Astrocyte (in vitro differentiated cells and primary cell): ENCODE results near the gene IMMP2L. TPM values are rescaled to one million over a fixed set of nuclear protein-coding genes. Genes with fewer than 3 reads are reported as not detected.

Experiments used
- DNase-seq: peaks from one replicate; pipeline ENCODE4 v3.0.0-alpha.2; 2010; ENCODE audit warnings: low read depth
- FAIRE-seq: peaks from 2 replicates; lab custom pipeline; 2011; peaks lifted over from hg19 to GRCh38; lab: Jason Lieb, UNC
- H2AFZ ChIP-seq: 2 replicates; pipeline ENCODE4 v1.6.0; 2012; ENCODE audit warnings: low read depth, low read length, inconsistent platforms
- H3K27ac ChIP-seq: 2 replicates; pipeline ENCODE4 v1.5.1; 2011; ENCODE audit warnings: low read depth, low read length, inconsistent platforms
- H3K27me3 ChIP-seq: 2 replicates; pipeline ENCODE4 v1.6.0; 2011; ENCODE audit warnings: low read length, inconsistent platforms; ENCODE audit not compliant: insufficient read depth
- H3K36me3 ChIP-seq: 2 replicates; pipeline ENCODE4 v1.5.1; 2011; ENCODE audit warnings: low read length, inconsistent platforms; ENCODE audit not compliant: insufficient read depth
- H3K4me1 ChIP-seq: 2 replicates; pipeline ENCODE4 v1.5.1; 2011; ENCODE audit warnings: low read length, inconsistent platforms; ENCODE audit not compliant: insufficient read depth
- H3K4me2 ChIP-seq: 2 replicates; pipeline ENCODE4 v1.6.0; 2012; ENCODE audit warnings: low read length, inconsistent platforms
- H3K4me3 ChIP-seq: 2 replicates; pipeline ENCODE4 v1.5.1; 2011; ENCODE audit warnings: low read depth, mild to moderate bottlenecking, low read length, inconsistent platforms; ENCODE audit not compliant: insufficient read depth
- H3K79me2 ChIP-seq: 2 replicates; pipeline ENCODE4 v1.6.0; 2012; ENCODE audit warnings: mild to moderate bottlenecking, low read length, inconsistent platforms; ENCODE audit not compliant: insufficient read depth
- H3K9ac ChIP-seq: 2 replicates; pipeline ENCODE4 v1.6.0; 2012; ENCODE audit warnings: mild to moderate bottlenecking, low read length, inconsistent platforms
- H3K9me3 ChIP-seq: 2 replicates; pipeline ENCODE4 v1.5.1; 2012; ENCODE audit warnings: low read depth, mild to moderate bottlenecking, low read length, inconsistent platforms; ENCODE audit not compliant: insufficient read depth
- H4K20me1 ChIP-seq: 2 replicates; pipeline ENCODE4 v1.6.0; 2012; ENCODE audit warnings: low read length, inconsistent platforms; ENCODE audit not compliant: insufficient read depth
- H3K27ac Mint-ChIP-seq: one replicate; pipeline ENCODE4 v1.8.0; 2021; ENCODE audit warnings: mild to moderate bottlenecking, mixed read lengths; ENCODE audit not compliant: unreplicated experiment
- H3K27me3 Mint-ChIP-seq: one replicate; pipeline ENCODE4 v1.8.0; 2021; ENCODE audit warnings: low read depth, mixed read lengths; ENCODE audit not compliant: unreplicated experiment
- H3K36me3 Mint-ChIP-seq: one replicate; pipeline ENCODE4 v1.8.0; 2021; ENCODE audit warnings: low read depth, mixed read lengths; ENCODE audit not compliant: unreplicated experiment
- H3K4me1 Mint-ChIP-seq: one replicate; pipeline ENCODE4 v1.8.0; 2021; ENCODE audit warnings: low read depth, mixed read lengths; ENCODE audit not compliant: unreplicated experiment
- H3K4me3 Mint-ChIP-seq: one replicate; pipeline ENCODE4 v1.8.0; 2021; ENCODE audit warnings: mild to moderate bottlenecking, moderate library complexity, mixed read lengths; ENCODE audit not compliant: unreplicated experiment
- H3K9me3 Mint-ChIP-seq: one replicate; pipeline ENCODE4 v1.8.0; 2021; ENCODE audit warnings: mild to moderate bottlenecking, mixed read lengths; ENCODE audit not compliant: unreplicated experiment
- EZH2 ChIP-seq: IDR thresholded peaks from 2 replicates; pipeline ENCODE4 v1.6.1; 2012; ENCODE audit warnings: mild to moderate bottlenecking, low read length, inconsistent platforms; ENCODE audit not compliant: insufficient read depth
- total RNA-seq: library from RNA; stranded (reverse); gene quantifications from 2 replicates; pipeline ENCODE4 v1.2.1, GENCODE V29; 2021
- TF ChIP-seq, protein P1 (sequence below): IDR thresholded peaks from 2 replicates; pipeline ENCODE4 v1.5.1; 2011; ENCODE audit warnings: low read depth, mild to moderate bottlenecking, inconsistent platforms, low read length, moderate library complexity; ENCODE audit not compliant: insufficient read depth

The IMMP2L gene
- total RNA-seq, 1 donor from 2014 or later = 13.8 TPM

DNA sequence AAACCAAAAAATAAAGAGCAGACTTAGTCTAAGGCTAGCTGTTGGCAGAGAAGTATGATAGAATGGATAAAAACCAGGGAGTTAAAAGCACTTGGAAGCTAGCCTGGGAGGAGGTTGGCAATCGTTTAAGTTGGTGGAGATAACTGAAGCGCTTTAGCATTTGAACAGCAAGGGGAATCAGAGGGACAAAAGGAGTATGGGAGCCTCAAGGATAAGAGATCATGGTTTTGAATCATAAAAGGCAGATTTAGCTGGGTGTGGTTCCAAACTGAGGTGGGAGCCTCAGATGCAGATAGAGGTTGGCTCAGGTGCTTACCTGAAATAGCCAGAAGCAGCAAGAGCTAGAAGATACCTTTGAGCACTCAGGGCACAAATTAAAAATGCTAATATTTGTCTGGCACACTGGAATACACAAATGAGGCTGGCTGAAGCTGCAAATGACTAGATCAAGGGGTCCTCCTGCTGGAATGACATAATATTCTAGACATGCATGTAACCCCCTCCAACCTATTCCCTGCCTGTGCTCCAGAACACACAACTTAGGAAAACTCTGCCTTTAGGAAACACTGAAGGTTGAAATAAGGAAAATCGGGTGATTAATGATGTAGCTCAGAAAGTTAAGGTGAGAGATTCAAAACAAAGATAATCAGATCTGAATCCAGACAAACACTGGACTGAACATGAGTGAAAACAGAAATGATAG, 843.6 kb downstream of the IMMP2L start:
- Histone ChIP-seq H3K79me2 (no peaks in the 10 kb centered on the region), H3K36me3 (no peaks in the 10 kb centered on the region), H4K20me1 (no peaks in the 10 kb centered on the region), H3K9me3 (no peaks in the 10 kb centered on the region), H3K9ac (no peak overlapping the region), H3K27ac (no peak overlapping the region), H3K27me3 (no peaks in the 10 kb centered on the region), H2AFZ (no peak overlapping the region), H3K4me1 (no peaks in the 10 kb centered on the region), H3K4me3 (no peak overlapping the region), H3K4me2 (no peak overlapping the region)
- Mint-ChIP-seq H3K27ac (no peak overlapping the region), H3K9me3 (no peaks in the 10 kb centered on the region), H3K36me3 (no peaks in the 10 kb centered on the region), H3K4me3 (no peak overlapping the region), H3K4me1 (no peaks in the 10 kb centered on the region), H3K27me3 (no peaks in the 10 kb centered on the region)
- TF ChIP-seq, protein P1, sequence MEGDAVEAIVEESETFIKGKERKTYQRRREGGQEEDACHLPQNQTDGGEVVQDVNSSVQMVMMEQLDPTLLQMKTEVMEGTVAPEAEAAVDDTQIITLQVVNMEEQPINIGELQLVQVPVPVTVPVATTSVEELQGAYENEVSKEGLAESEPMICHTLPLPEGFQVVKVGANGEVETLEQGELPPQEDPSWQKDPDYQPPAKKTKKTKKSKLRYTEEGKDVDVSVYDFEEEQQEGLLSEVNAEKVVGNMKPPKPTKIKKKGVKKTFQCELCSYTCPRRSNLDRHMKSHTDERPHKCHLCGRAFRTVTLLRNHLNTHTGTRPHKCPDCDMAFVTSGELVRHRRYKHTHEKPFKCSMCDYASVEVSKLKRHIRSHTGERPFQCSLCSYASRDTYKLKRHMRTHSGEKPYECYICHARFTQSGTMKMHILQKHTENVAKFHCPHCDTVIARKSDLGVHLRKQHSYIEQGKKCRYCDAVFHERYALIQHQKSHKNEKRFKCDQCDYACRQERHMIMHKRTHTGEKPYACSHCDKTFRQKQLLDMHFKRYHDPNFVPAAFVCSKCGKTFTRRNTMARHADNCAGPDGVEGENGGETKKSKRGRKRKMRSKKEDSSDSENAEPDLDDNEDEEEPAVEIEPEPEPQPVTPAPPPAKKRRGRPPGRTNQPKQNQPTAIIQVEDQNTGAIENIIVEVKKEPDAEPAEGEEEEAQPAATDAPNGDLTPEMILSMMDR = no peak
- TF ChIP-seq EZH2 = no peak
- no peak for FAIRE-seq
- DNase-seq = no peak

DNA sequence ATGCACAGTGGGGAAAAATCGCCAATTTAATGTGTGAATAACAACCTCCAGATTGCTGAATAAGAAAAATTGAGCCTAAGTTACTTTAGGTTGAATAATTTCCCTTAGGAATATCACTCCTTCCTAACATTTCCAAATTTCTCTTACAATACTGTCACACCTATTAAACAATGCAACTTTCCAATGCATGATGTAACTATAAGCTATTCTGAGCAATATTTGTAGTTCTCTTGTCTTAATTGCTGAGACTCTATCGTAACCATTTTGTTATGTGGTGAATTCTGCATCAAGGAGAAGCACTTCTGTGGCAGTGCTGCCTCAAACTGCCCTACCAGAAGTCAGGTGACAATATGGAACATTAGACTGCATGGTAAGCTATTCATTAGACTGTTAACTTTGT, 858.1 kb downstream of the IMMP2L start:
- Histone ChIP-seq H3K79me2 (no peaks in the 10 kb centered on the region), H2AFZ (no peak overlapping the region), H4K20me1 (no peaks in the 10 kb centered on the region), H3K27ac (no peak overlapping the region), H3K36me3 (no peaks in the 10 kb centered on the region), H3K9me3 (no peaks in the 10 kb centered on the region), H3K4me1 (no peaks in the 10 kb centered on the region), H3K4me3 (no peak overlapping the region), H3K27me3 (no peaks in the 10 kb centered on the region), H3K4me2 (no peak overlapping the region), H3K9ac (no peak overlapping the region)
- no peak for TF ChIP-seq EZH2
- TF ChIP-seq, protein P1 = no peak
- Mint-ChIP-seq H3K9me3 (no peaks in the 10 kb centered on the region), H3K27me3 (no peaks in the 10 kb centered on the region), H3K36me3 (no peaks in the 10 kb centered on the region), H3K27ac (no peak overlapping the region), H3K4me3 (no peak overlapping the region), H3K4me1 (no peaks in the 10 kb centered on the region)
- DNase-seq = no peak
- no peak for FAIRE-seq

DNA sequence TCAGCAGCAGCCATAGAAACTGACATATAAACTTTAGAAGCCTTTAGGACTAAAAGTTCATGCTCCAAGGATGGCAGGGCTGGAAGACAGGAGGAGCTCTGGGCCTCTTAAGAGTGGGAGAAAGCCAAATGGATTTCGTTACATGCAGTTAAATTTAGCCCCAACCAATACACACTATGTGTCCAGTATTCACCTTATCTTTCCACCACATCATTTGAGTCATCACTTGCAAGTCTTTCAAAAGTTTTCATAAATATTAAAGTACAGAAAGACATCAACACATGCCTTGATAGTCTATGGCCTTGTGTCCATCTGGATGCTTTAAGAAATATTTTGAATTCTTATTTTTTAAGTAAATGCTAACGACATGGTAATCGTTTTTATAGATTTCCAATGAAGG, 863.7 kb downstream of the IMMP2L start:
- FAIRE-seq (no peak), DNase-seq (no peak)
- no peaks in the 10 kb centered on the region for H3K79me2 ChIP-seq
- no peak overlapping the region for H3K4me2 ChIP-seq
- H3K4me1 ChIP-seq = no peaks in the 10 kb centered on the region
- no peak overlapping the region for H3K4me3 Mint-ChIP-seq
- H3K36me3 ChIP-seq = no peaks in the 10 kb centered on the region
- H3K4me1 Mint-ChIP-seq = no peaks in the 10 kb centered on the region
- H3K4me3 ChIP-seq = no peak overlapping the region
- no peaks in the 10 kb centered on the region for H3K9me3 Mint-ChIP-seq
- H3K27ac Mint-ChIP-seq = no peak overlapping the region
- no peak for TF ChIP-seq EZH2
- no peaks in the 10 kb centered on the region for H4K20me1 ChIP-seq
- H3K27ac ChIP-seq = no peak overlapping the region
- H3K9ac ChIP-seq = no peak overlapping the region
- H3K27me3 ChIP-seq = no peaks in the 10 kb centered on the region
- H3K27me3 Mint-ChIP-seq = no peaks in the 10 kb centered on the region
- no peaks in the 10 kb centered on the region for H3K9me3 ChIP-seq
- no peaks in the 10 kb centered on the region for H3K36me3 Mint-ChIP-seq
- no peak overlapping the region for H2AFZ ChIP-seq
